ENCODE measurements around the gene ARHGDIA. TPM values are rescaled to one million over a fixed set of nuclear protein-coding genes. Genes with fewer than 3 reads are reported as not detected.
A peak's percentile ranks its signal among the peaks of the same experiment; 100 is the strongest.

Gene ARHGDIA
- total RNA-seq, 1 experiment from 2014 or later = 247 TPM

DNA sequence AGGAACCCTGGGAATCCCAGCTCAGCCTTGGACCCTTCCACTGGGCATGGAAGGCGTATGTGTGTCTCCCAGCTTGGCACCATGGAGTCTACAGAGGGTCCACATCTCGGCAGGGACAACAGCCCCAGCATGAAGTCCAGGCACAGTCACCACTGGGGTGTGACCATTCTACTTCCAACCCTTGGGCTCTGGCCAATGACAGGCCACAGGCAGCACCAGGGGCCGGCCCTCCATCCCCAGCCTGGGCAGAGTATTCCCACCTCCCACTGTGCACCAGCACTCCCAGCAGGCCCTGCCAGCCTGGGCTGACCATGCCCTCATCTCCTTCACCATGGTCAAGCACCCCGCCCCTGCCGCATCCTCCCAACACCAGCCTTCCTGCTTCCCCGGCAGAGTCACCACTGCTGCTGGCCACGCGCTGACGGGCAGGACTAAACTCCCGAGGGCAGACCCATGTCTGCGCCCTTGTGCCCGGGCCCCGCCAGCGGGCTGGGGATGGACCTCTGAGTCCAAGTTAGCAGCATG lies 26.7 kb downstream of the ARHGDIA start:
- DNase-seq (ENCODE audit: low spot score) (no peak), ATAC-seq (no peak)
- peaks cover 34% of the 10 kb centered on the region for H3K36me3 Mint-ChIP-seq
- ChIA-PET CTCF (no interaction called here), POLR2A (interaction anchor here (0.9 kb wide), 1 partner anchor 11 kb away, joined by 3 read pairs; the partner anchor contains the start of gene MCRIP1)
- H3K4me1 Mint-ChIP-seq = no peaks in the 10 kb centered on the region
- H3K27me3 Mint-ChIP-seq (ENCODE audit: low read depth) = no peaks in the 10 kb centered on the region
- TF ChIP-seq CBFB (CRISPR knock-in tag; IDR thresholded peaks at IDR 0.05; ENCODE audit: low read depth) (no peak), AR (CRISPR knock-in tag; IDR thresholded peaks at IDR 0.05) (no peak), ATF2 (CRISPR knock-in tag; IDR thresholded peaks at IDR 0.05; ENCODE audit: borderline replicate concordance, low read depth) (no peak), CTCF (IDR thresholded peaks at IDR 0.05) (no peak), ZNF416 (CRISPR knock-in tag; IDR thresholded peaks at IDR 0.05) (no peak), SMAD3 (CRISPR knock-in tag; IDR thresholded peaks at IDR 0.05; ENCODE audit: borderline replicate concordance) (no peak), EMX1 (CRISPR knock-in tag; IDR thresholded peaks at IDR 0.05) (no peak), GRHL2 (CRISPR knock-in tag; IDR thresholded peaks at IDR 0.05; ENCODE audit: insufficient replicate concordance, severe bottlenecking) (no peak), FOXP1 (CRISPR knock-in tag; IDR thresholded peaks at IDR 0.05; ENCODE audit: borderline replicate concordance) (no peak), ZNF219 (CRISPR knock-in tag; IDR thresholded peaks at IDR 0.05; ENCODE audit: borderline replicate concordance) (no peak), PREB (CRISPR knock-in tag; IDR thresholded peaks at IDR 0.05; ENCODE audit: borderline replicate concordance) (no peak), ATF1 (CRISPR knock-in tag; IDR thresholded peaks at IDR 0.05) (no peak), ETV6 (CRISPR knock-in tag; IDR thresholded peaks at IDR 0.05) (no peak), ZNF671 (CRISPR knock-in tag; IDR thresholded peaks at IDR 0.05) (no peak), MXD4 (CRISPR knock-in tag; IDR thresholded peaks at IDR 0.05; ENCODE audit: borderline replicate concordance) (no peak)
- TF ChIP-seq, protein P1, sequence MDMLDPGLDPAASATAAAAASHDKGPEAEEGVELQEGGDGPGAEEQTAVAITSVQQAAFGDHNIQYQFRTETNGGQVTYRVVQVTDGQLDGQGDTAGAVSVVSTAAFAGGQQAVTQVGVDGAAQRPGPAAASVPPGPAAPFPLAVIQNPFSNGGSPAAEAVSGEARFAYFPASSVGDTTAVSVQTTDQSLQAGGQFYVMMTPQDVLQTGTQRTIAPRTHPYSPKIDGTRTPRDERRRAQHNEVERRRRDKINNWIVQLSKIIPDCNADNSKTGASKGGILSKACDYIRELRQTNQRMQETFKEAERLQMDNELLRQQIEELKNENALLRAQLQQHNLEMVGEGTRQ (CRISPR knock-in tag; IDR thresholded peaks at IDR 0.05) = no peak
- no peak overlapping the region for H3K27ac Mint-ChIP-seq
- H3K4me3 Mint-ChIP-seq = no peak overlapping the region
- H3K9me3 Mint-ChIP-seq = no peaks in the 10 kb centered on the region

- Mint-ChIP-seq H3K27me3 (ENCODE audit: low read depth) (no peaks in the 10 kb centered on the region), H3K27ac (peak overlapping the region; percentile 65; the same call in 1 of the 2 replicates), H3K36me3 (peaks cover 34% of the 10 kb centered on the region), H3K4me3 (no peak overlapping the region), H3K9me3 (no peaks in the 10 kb centered on the region), H3K4me1 (no peaks in the 10 kb centered on the region)
- POLR2A ChIA-PET = interaction anchor here (0.9 kb wide), 1 partner anchor 11 kb away, joined by 3 read pairs; the partner anchor contains the start of gene MCRIP1
- DNase-seq (ENCODE audit: low spot score) (no peak), ATAC-seq (no peak)
- CTCF ChIA-PET = interaction anchor here (0.5 to 1.6 kb wide), 2 partner anchors 11 to 36 kb away, joined by 3 read pairs; no protein-coding TSS in a partner anchor
- no peak for TF ChIP-seq ZNF423 (CRISPR knock-in tag; IDR thresholded peaks at IDR 0.05)
- TF ChIP-seq, protein P2, sequence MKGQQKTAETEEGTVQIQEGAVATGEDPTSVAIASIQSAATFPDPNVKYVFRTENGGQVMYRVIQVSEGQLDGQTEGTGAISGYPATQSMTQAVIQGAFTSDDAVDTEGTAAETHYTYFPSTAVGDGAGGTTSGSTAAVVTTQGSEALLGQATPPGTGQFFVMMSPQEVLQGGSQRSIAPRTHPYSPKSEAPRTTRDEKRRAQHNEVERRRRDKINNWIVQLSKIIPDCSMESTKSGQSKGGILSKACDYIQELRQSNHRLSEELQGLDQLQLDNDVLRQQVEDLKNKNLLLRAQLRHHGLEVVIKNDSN (CRISPR knock-in tag; IDR thresholded peaks at IDR 0.05) = no peak
- no peak for TF ChIP-seq HMGA2 (CRISPR knock-in tag; IDR thresholded peaks at IDR 0.05)
- TF ChIP-seq, protein P3, sequence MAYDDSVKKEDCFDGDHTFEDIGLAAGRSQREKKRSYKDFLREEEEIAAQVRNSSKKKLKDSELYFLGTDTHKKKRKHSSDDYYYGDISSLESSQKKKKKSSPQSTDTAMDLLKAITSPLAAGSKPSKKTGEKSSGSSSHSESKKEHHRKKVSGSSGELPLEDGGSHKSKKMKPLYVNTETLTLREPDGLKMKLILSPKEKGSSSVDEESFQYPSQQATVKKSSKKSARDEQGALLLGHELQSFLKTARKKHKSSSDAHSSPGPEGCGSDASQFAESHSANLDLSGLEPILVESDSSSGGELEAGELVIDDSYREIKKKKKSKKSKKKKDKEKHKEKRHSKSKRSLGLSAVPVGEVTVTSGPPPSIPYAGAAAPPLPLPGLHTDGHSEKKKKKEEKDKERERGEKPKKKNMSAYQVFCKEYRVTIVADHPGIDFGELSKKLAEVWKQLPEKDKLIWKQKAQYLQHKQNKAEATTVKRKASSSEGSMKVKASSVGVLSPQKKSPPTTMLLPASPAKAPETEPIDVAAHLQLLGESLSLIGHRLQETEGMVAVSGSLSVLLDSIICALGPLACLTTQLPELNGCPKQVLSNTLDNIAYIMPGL (CRISPR knock-in tag; IDR thresholded peaks at IDR 0.05) = no peak
- no peak for TF ChIP-seq ZBTB43 (CRISPR knock-in tag; IDR thresholded peaks at IDR 0.05)
- no peak for TF ChIP-seq ELF4 (CRISPR knock-in tag; IDR thresholded peaks at IDR 0.05; ENCODE audit: low read depth)
Observed at GRCh38 chr17:81843713-81844326, 27.3 kb downstream of the ARHGDIA start.
